ENCODE results near the gene IRF3.

IRF3 gene

GRCh38 chr19:49686503-49687088 lies 20.9 kb upstream of the IRF3 start:
- no peak for TF ChIP-seq CTCF (conservative IDR thresholded peaks at IDR 0.05; ENCODE audit: low read depth, low read length)
- no peak overlapping the region for H3K9ac ChIP-seq
- no peak overlapping the region for H3K4me2 ChIP-seq
- peaks cover 16% of the 10 kb centered on the region; the same call in 1 of the 2 replicates for H3K79me2 ChIP-seq (ENCODE audit: insufficient read depth, low read depth)
- H3K27ac ChIP-seq = no peak overlapping the region
- no peak overlapping the region for H2AFZ ChIP-seq (ENCODE audit: low read depth)
- no peaks in the 10 kb centered on the region for H4K20me1 ChIP-seq (ENCODE audit: insufficient read depth)
- H3K4me1 ChIP-seq (ENCODE audit: low read depth, poor library complexity, severe bottlenecking) = peaks cover 4% of the 10 kb centered on the region
- H3K4me3 ChIP-seq (IDR thresholded peaks at IDR 0.05; ENCODE audit: insufficient read depth, low read depth, low read length) = no peak overlapping the region
- no peaks in the 10 kb centered on the region for H3K27me3 ChIP-seq (ENCODE audit: insufficient read depth, low read depth)
- H3K36me3 ChIP-seq (ENCODE audit: insufficient read depth) = peaks cover 9% of the 10 kb centered on the region; the same call in 1 of the 2 replicates

- peaks cover 6% of the 10 kb centered on the region; the same call in 1 of the 2 replicates for H4K20me1 ChIP-seq (ENCODE audit: insufficient read depth)
- TF ChIP-seq CTCF (conservative IDR thresholded peaks at IDR 0.05; ENCODE audit: low read depth, low read length) = no peak
- H3K4me3 ChIP-seq (IDR thresholded peaks at IDR 0.05; ENCODE audit: insufficient read depth, low read depth, low read length) = no peak overlapping the region
- no peak overlapping the region for H3K9ac ChIP-seq
- H3K4me2 ChIP-seq = no peak overlapping the region
- H3K36me3 ChIP-seq (ENCODE audit: insufficient read depth) = peaks cover 9% of the 10 kb centered on the region; the same call in 1 of the 2 replicates
- no peak overlapping the region for H2AFZ ChIP-seq (ENCODE audit: low read depth)
- H3K79me2 ChIP-seq (ENCODE audit: insufficient read depth, low read depth) = peaks cover 23% of the 10 kb centered on the region
- H3K4me1 ChIP-seq (ENCODE audit: low read depth, poor library complexity, severe bottlenecking) = peaks cover 8% of the 10 kb centered on the region
- no peaks in the 10 kb centered on the region for H3K27me3 ChIP-seq (ENCODE audit: insufficient read depth, low read depth)
- no peak overlapping the region for H3K27ac ChIP-seq
These were observed 20.2 kb upstream of the IRF3 start for GRCh38 chr19:49685845-49686332.

GRCh38 chr19:49684983-49685553 lies 19.4 kb upstream of the IRF3 start:
- Histone ChIP-seq H3K36me3 (ENCODE audit: insufficient read depth) (peaks cover 9% of the 10 kb centered on the region; the same call in 1 of the 2 replicates), H3K9ac (no peak overlapping the region), H3K79me2 (ENCODE audit: insufficient read depth, low read depth) (peaks cover 31% of the 10 kb centered on the region), H3K27ac (no peak overlapping the region), H3K4me2 (no peak overlapping the region), H4K20me1 (ENCODE audit: insufficient read depth) (peaks cover 10% of the 10 kb centered on the region; the same call in 1 of the 2 replicates), H3K27me3 (ENCODE audit: insufficient read depth, low read depth) (no peaks in the 10 kb centered on the region), H2AFZ (ENCODE audit: low read depth) (no peak overlapping the region), H3K4me3 (IDR thresholded peaks at IDR 0.05; ENCODE audit: insufficient read depth, low read depth, low read length) (no peak overlapping the region), H3K4me1 (ENCODE audit: low read depth, poor library complexity, severe bottlenecking) (peaks cover 17% of the 10 kb centered on the region)
- TF ChIP-seq CTCF (conservative IDR thresholded peaks at IDR 0.05; ENCODE audit: low read depth, low read length) = no peak

- Histone ChIP-seq H3K27me3 (ENCODE audit: insufficient read depth, low read depth) (no peaks in the 10 kb centered on the region), H3K4me2 (no peak overlapping the region), H3K4me1 (ENCODE audit: low read depth, poor library complexity, severe bottlenecking) (peaks cover 23% of the 10 kb centered on the region), H3K79me2 (ENCODE audit: insufficient read depth, low read depth) (peaks cover 38% of the 10 kb centered on the region), H3K36me3 (ENCODE audit: insufficient read depth) (peaks cover 9% of the 10 kb centered on the region; the same call in 1 of the 2 replicates), H3K27ac (no peak overlapping the region), H4K20me1 (ENCODE audit: insufficient read depth) (peaks cover 10% of the 10 kb centered on the region; the same call in 1 of the 2 replicates), H2AFZ (ENCODE audit: low read depth) (no peak overlapping the region), H3K9ac (no peak overlapping the region), H3K4me3 (IDR thresholded peaks at IDR 0.05; ENCODE audit: insufficient read depth, low read depth, low read length) (no peak overlapping the region)
- TF ChIP-seq CTCF (conservative IDR thresholded peaks at IDR 0.05; ENCODE audit: low read depth, low read length) = peak; percentile 39
These were observed 18.8 kb upstream of the IRF3 start for GRCh38 chr19:49684251-49684982.

Data from KMS-11 (cell line).